PC-3 (cell line): ENCODE data around the gene FAM53B. TPM values are rescaled to one million over a fixed set of nuclear protein-coding genes. Genes with fewer than 3 reads are reported as not detected.

Experiments used
- ATAC-seq: fragments of 200-7000 bp; cut with Tn5 transposase; 2 replicates; pipeline ENCODE4 v1.9.1; 2020; ENCODE audit warnings: mild to moderate bottlenecking, moderate library complexity
- BruUV-seq: library from RNA; stranded (reverse); fragments of 400-500 nt; replicated peaks from 2 replicates; lab custom pipeline; 2021; lab: Mats Ljungman, UMichigan
- CTCF ChIA-PET: fragments of 300-600 bp; sonication (Branson Sonifier 250); formaldehyde crosslinking; loops from one replicate; lab custom pipeline; 2022; ENCODE audit warnings: antibody characterized with exemption; lab: Charles Lee
- POLR2A ChIA-PET: fragments of 300-600 bp; sonication (Branson Sonifier 250); formaldehyde crosslinking; loops from one replicate; lab custom pipeline; 2022; ENCODE audit warnings: antibody characterized with exemption; ENCODE audit not compliant: unreplicated experiment; lab: Charles Lee
- DNase-seq: peaks from one replicate; pipeline ENCODE4 v3.0.0-alpha.2; 2015
- H2AFZ ChIP-seq: fragments of 300-600 bp; sonication (generic); 2 replicates; pipeline ENCODE4 v1.6.0; 2016; ENCODE audit warnings: antibody characterized with exemption, low read length
- H3F3A ChIP-seq: fragments of 300-600 bp; sonication (generic); one replicate; pipeline ENCODE4 v1.6.0; 2017; ENCODE audit warnings: antibody characterized with exemption, low read length, control low read depth, mild to moderate bottlenecking; ENCODE audit not compliant: unreplicated experiment
- H3K27ac ChIP-seq: fragments of 300-600 bp; sonication (generic); 2 replicates; pipeline ENCODE4 v1.5.1; 2016; ENCODE audit warnings: mild to moderate bottlenecking, low read length
- H3K27me3 ChIP-seq: fragments of 300-600 bp; sonication (generic); 2 replicates; pipeline ENCODE4 v1.6.1; 2016; ENCODE audit warnings: low read length, mixed read lengths
- H3K36me3 ChIP-seq: fragments of 300-600 bp; sonication (generic); 2 replicates; pipeline ENCODE4 v1.6.1; 2016; ENCODE audit warnings: low read depth, mixed run types, low read length, mixed read lengths
- H3K4me1 ChIP-seq: fragments of 300-600 bp; sonication (generic); 2 replicates; pipeline ENCODE4 v1.5.1; 2016; ENCODE audit warnings: low read length; ENCODE audit not compliant: insufficient read depth
- H3K4me2 ChIP-seq: fragments of 300-600 bp; sonication (generic); 2 replicates; pipeline ENCODE4 v1.6.0; 2016; ENCODE audit warnings: low read length
- H3K4me3 ChIP-seq: fragments of 300-600 bp; sonication (generic); 2 replicates; pipeline ENCODE4 v1.5.1; 2016; ENCODE audit warnings: mild to moderate bottlenecking, low read length, mixed read lengths
- H3K79me2 ChIP-seq: fragments of 300-600 bp; sonication (generic); 2 replicates; pipeline ENCODE4 v1.6.1; 2017; ENCODE audit warnings: low read length, mixed read lengths
- H3K9ac ChIP-seq: fragments of 300-600 bp; sonication (generic); 2 replicates; pipeline ENCODE4 v1.6.0; 2016; ENCODE audit warnings: mild to moderate bottlenecking, low read length
- H3K9me2 ChIP-seq: fragments of 300-600 bp; sonication (generic); replicated peaks from 2 replicates; pipeline ENCODE4 v1.6.1; 2016; ENCODE audit warnings: mixed run types, low read length, mixed read lengths
- H3K9me3 ChIP-seq: fragments of 300-600 bp; sonication (generic); 2 replicates; pipeline ENCODE4 v1.6.1; 2016; ENCODE audit warnings: low read length, mixed read lengths
- H4K20me1 ChIP-seq: fragments of 300-600 bp; sonication (generic); 2 replicates; pipeline ENCODE4 v1.6.1; 2016; ENCODE audit warnings: low read length, mixed read lengths
- EZH2 ChIP-seq: fragments of 300-600 bp; sonication (generic); IDR thresholded peaks from one replicate; pipeline ENCODE4 v1.6.1; 2017; ENCODE audit warnings: antibody characterized with exemption, mild to moderate bottlenecking, low read length; ENCODE audit not compliant: unreplicated experiment
- EZH2phosphoT487 ChIP-seq: fragments of 300-600 bp; sonication (generic); IDR thresholded peaks from 2 replicates; pipeline ENCODE4 v1.6.1; 2018; ENCODE audit warnings: mild to moderate bottlenecking, antibody characterized with exemption, low read length, borderline replicate concordance
- intact Hi-C: fragments of 100-400 bp; cut with micrococcal nuclease; formaldehyde crosslinking; loops from 2 replicates; pipeline ENCODE4 v1.9.0; 2023
- total RNA-seq: library from RNA; depleted of rRNA; stranded (reverse); fragments of >200 nt; gene quantifications from 2 replicates; pipeline ENCODE4 v1.2.3, GENCODE V29; 2014
- TF ChIP-seq, protein P1 (sequence below): fragments of 300-600 bp; sonication (generic); conservative IDR thresholded peaks from 2 replicates; pipeline ENCODE4 v1.5.1; 2017; ENCODE audit warnings: antibody characterized with exemption, low read depth, mild to moderate bottlenecking, low read length

Gene FAM53B
- total RNA-seq, 1 experiment from 2014 or later, result 19.4 TPM

DNA sequence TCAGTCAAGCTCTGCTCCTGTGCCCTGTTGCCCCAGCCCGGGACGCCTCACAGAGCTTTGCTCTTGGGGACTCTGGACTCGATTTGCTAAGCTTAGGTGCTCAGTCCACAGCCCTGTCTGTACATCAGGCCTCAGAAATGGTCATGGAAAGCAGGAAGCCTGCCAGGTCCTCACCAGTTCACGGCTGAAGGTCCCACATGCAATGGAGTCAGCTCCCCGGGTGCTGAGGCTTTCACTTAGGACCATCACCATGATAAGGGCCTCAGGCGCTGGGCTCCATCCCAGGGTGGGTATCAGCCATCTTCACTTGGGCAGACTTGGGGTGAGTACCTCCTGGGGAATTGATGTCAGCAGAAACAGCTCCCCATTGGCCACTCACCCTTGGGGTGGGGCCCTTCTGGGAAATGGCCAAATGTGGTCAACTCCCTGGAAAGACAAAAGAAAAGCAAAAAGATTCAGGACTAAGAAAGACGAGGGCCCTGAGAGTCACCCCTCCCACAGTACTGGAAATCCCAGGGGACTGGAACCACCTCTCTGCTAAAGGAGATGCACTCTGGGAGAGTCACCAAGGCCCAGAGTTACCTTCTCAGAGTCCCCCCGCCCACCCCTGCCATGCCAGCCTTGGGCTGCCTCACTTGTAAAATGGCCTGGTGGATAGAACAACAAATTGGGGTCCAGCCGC lies 37.6 kb downstream of the FAM53B start:
- no peak for ATAC-seq
- ChIA-PET CTCF (no interaction called here), POLR2A (no interaction called here)
- intact Hi-C loops, result no loop called here
- 0 out of 2 replicates have a peak, but pooled peaks cover 4% of the 10 kb centered on the region for H3K79me2 ChIP-seq
- no peaks in the 10 kb centered on the region for H3K9me2 ChIP-seq
- no peaks in the 10 kb centered on the region for H4K20me1 ChIP-seq
- H3K4me3 ChIP-seq, result no peak overlapping the region
- H3K27ac ChIP-seq, result no peak overlapping the region
- H3K4me1 ChIP-seq, result no peaks in the 10 kb centered on the region
- no peaks in the 10 kb centered on the region for H3F3A ChIP-seq
- no TSS peak for BruUV-seq
- H3K27me3 ChIP-seq, result no peaks in the 10 kb centered on the region
- H3K9me3 ChIP-seq, result no peaks in the 10 kb centered on the region
- TF ChIP-seq EZH2 (no peak), EZH2phosphoT487 (no peak)
- TF ChIP-seq, protein P1, sequence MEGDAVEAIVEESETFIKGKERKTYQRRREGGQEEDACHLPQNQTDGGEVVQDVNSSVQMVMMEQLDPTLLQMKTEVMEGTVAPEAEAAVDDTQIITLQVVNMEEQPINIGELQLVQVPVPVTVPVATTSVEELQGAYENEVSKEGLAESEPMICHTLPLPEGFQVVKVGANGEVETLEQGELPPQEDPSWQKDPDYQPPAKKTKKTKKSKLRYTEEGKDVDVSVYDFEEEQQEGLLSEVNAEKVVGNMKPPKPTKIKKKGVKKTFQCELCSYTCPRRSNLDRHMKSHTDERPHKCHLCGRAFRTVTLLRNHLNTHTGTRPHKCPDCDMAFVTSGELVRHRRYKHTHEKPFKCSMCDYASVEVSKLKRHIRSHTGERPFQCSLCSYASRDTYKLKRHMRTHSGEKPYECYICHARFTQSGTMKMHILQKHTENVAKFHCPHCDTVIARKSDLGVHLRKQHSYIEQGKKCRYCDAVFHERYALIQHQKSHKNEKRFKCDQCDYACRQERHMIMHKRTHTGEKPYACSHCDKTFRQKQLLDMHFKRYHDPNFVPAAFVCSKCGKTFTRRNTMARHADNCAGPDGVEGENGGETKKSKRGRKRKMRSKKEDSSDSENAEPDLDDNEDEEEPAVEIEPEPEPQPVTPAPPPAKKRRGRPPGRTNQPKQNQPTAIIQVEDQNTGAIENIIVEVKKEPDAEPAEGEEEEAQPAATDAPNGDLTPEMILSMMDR, result no peak
- no peak overlapping the region for H2AFZ ChIP-seq
- DNase-seq, result no peak
- no peaks in the 10 kb centered on the region for H3K36me3 ChIP-seq
- H3K9ac ChIP-seq, result no peak overlapping the region
- no peak overlapping the region for H3K4me2 ChIP-seq

GRCh38 chr10:124705817-124706461 lies 38.2 kb downstream of the FAM53B start:
- H4K20me1 ChIP-seq, result no peaks in the 10 kb centered on the region
- ChIA-PET POLR2A (no interaction called here), CTCF (interaction anchor here (1.0 kb wide), 1 partner anchor 36 kb away, joined by 4 read pairs; no protein-coding TSS in a partner anchor)
- TF ChIP-seq EZH2, result no peak
- TF ChIP-seq, protein P1, result no peak
- no peak for TF ChIP-seq EZH2phosphoT487
- DNase-seq (no peak), ATAC-seq (no peak)
- BruUV-seq, result no TSS peak
- H2AFZ ChIP-seq, result no peak overlapping the region
- H3F3A ChIP-seq, result no peaks in the 10 kb centered on the region
- H3K9me3 ChIP-seq, result no peaks in the 10 kb centered on the region
- no peaks in the 10 kb centered on the region for H3K27me3 ChIP-seq
- intact Hi-C loops, result no loop called here
- no peaks in the 10 kb centered on the region for H3K4me1 ChIP-seq
- H3K4me2 ChIP-seq, result no peak overlapping the region
- H3K79me2 ChIP-seq, result 0 out of 2 replicates have a peak, but pooled peaks cover 4% of the 10 kb centered on the region
- H3K36me3 ChIP-seq, result no peaks in the 10 kb centered on the region
- no peak overlapping the region for H3K27ac ChIP-seq
- no peak overlapping the region for H3K9ac ChIP-seq
- no peak overlapping the region for H3K4me3 ChIP-seq
- H3K9me2 ChIP-seq, result no peaks in the 10 kb centered on the region

DNA sequence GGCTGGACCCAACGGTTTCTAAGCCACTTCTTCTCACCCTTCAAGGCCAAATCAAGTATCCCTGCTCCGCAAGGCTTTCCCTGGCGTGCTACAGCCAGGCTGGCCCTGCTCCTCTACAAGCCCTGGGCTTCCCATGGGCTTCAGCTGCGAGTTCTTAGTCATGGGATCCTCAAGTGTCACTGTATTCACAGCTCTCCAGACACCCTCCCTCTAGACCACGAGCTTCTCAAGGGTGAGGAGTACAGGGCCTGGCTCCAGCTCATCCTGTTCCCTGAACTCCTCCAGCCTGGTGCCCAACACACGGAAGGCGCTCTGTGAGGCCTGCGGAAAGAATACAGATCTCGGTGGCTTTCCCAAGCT lies 38.8 kb downstream of the FAM53B start:
- Histone ChIP-seq H3K27me3 (no peaks in the 10 kb centered on the region), H3K79me2 (no peaks in the 10 kb centered on the region), H3K9ac (no peak overlapping the region), H3K4me3 (no peak overlapping the region), H3K4me1 (no peaks in the 10 kb centered on the region), H4K20me1 (no peaks in the 10 kb centered on the region), H3K9me2 (no peaks in the 10 kb centered on the region), H2AFZ (no peak overlapping the region), H3K27ac (no peak overlapping the region), H3F3A (no peaks in the 10 kb centered on the region), H3K9me3 (no peaks in the 10 kb centered on the region), H3K4me2 (no peak overlapping the region), H3K36me3 (no peaks in the 10 kb centered on the region)
- no TSS peak for BruUV-seq
- no peak for DNase-seq
- intact Hi-C loops, result no loop called here
- POLR2A ChIA-PET, result interaction anchor here (0.6 kb wide), 1 partner anchor 32 kb away, joined by 3 read pairs; no protein-coding TSS in a partner anchor
- no peak for ATAC-seq
- CTCF ChIA-PET, result interaction anchor here (1.0 kb wide), 1 partner anchor 36 kb away, joined by 4 read pairs; no protein-coding TSS in a partner anchor
- TF ChIP-seq, protein P1, result no peak
- TF ChIP-seq EZH2 (no peak), EZH2phosphoT487 (no peak)
